ENCODE data around the gene CORO7.

Gene CORO7

GRCh38 chr16:4324492-4325252 is 91.7 kb downstream of the CORO7 start:
- H3K4me3 ChIP-seq (replicated peaks in 1 of 2; ENCODE audit: low read depth in 2 of 2, low read length in 2 of 2), result no peak overlapping the region
- no peak for TF ChIP-seq CTCF (IDR thresholded peaks at IDR 0.05; ENCODE audit: low read depth, low read length)
- DNase-seq (ENCODE audit: low read depth in 2 of 2), result no peak

- DNase-seq (ENCODE audit: low read depth in 2 of 2), result peak; percentile 54 to 78
- no peak overlapping the region for H3K4me3 ChIP-seq (replicated peaks in 1 of 2; ENCODE audit: low read depth in 2 of 2, low read length in 2 of 2)
Observed at GRCh38 chr16:4323845-4324488, 92.4 kb downstream of the CORO7 start.

GRCh38 chr16:4323071-4323844 is 93.1 kb downstream of the CORO7 start:
- no peak for DNase-seq (ENCODE audit: low read depth in 2 of 2)
- no peak for TF ChIP-seq CTCF (IDR thresholded peaks at IDR 0.05; ENCODE audit: low read depth, low read length)
- no peak overlapping the region for H3K4me3 ChIP-seq (replicated peaks in 1 of 2; ENCODE audit: low read depth in 2 of 2, low read length in 2 of 2)

More at GRCh38 chr16:4323845-4324488, 92.4 kb downstream of the CORO7 start:
- no peak for TF ChIP-seq CTCF (IDR thresholded peaks at IDR 0.05; ENCODE audit: low read depth, low read length)

GRCh38 chr16:4322121-4323052 is 94.0 kb downstream of the CORO7 start:
- TF ChIP-seq CTCF (IDR thresholded peaks at IDR 0.05; ENCODE audit: low read depth, low read length), result no peak
- no peak overlapping the region for H3K4me3 ChIP-seq (replicated peaks in 1 of 2; ENCODE audit: low read depth in 2 of 2, low read length in 2 of 2)

GRCh38 chr16:4321286-4322120 is 94.9 kb downstream of the CORO7 start:
- no peak for DNase-seq (ENCODE audit: low read depth in 2 of 2)
- TF ChIP-seq CTCF (IDR thresholded peaks at IDR 0.05; ENCODE audit: low read depth, low read length), result no peak
- H3K4me3 ChIP-seq (replicated peaks in 1 of 2; ENCODE audit: low read depth in 2 of 2, low read length in 2 of 2), result no peak overlapping the region

More at GRCh38 chr16:4322121-4323052, 94.0 kb downstream of the CORO7 start:
- no peak for DNase-seq (ENCODE audit: low read depth in 2 of 2)

Measured in cardiac fibroblast (primary cell).